Fibroblast of lung (primary cell): Measurements from ENCODE around the gene TTLL10.

Source experiments
- CTCF ChIP-seq, 2 donors: IDR thresholded peaks in 1 of 2; conservative IDR thresholded peaks in 1 of 2; 1 replicate in 1 of 2; 2 replicates in 1 of 2; pipeline ENCODE4 v1.5.1; 2011 to 2012; ENCODE audit warnings: low read length in 2 of 2, control low read depth in 1 of 2, inconsistent platforms in 1 of 2, low read depth in 1 of 2, mild to moderate bottlenecking in 1 of 2
- EZH2 ChIP-seq: IDR thresholded peaks from 2 replicates; pipeline ENCODE4 v1.5.1; 2012; ENCODE audit warnings: low read length, control low read depth, mild to moderate bottlenecking; ENCODE audit errors: missing control alignments

GRCh38 chr1:1148061-1148460 is 25.6 kb upstream of the TTLL10 start:
- no peak for TF ChIP-seq CTCF (conservative IDR thresholded peaks at IDR 0.05 in 1 of 2, IDR thresholded peaks at IDR 0.05 in 1 of 2; ENCODE audit: low read depth in 1 of 2, low read length in 2 of 2)
- no peak for TF ChIP-seq EZH2
